Measurements from ENCODE around the gene GOLGA6B. TPM values are rescaled to one million over a fixed set of nuclear protein-coding genes. Genes with fewer than 3 reads are reported as not detected.

GOLGA6B gene
- total RNA-seq, 4 donors from 2014 or later: not detected

- in situ Hi-C loops (cut with MboI; ENCODE audit: low pct_ligation_motif_present in 1 of 4, low pct_unique_long_range_greater_than_20kb in 1 of 4, low sequenced_read_pairs in 3 of 4) (no loop called here), intact Hi-C loops (cut with DNase I; ENCODE audit: low total_unique reads) (no loop called here)
- H3K27ac ChIP-seq: no peak overlapping the region
- DNase-seq: no peak
- H3K9me3 ChIP-seq: no peaks in the 10 kb centered on the region
- H3K27me3 ChIP-seq: peaks cover 33% of the 10 kb centered on the region
- no peak for TF ChIP-seq EP300 (IDR thresholded peaks at IDR 0.05; ENCODE audit: low read depth)
- TF ChIP-seq POLR2A (IDR thresholded peaks at IDR 0.05): no peak
- no peak for TF ChIP-seq CTCF (IDR thresholded peaks at IDR 0.05)
- TF ChIP-seq POLR2AphosphoS5 (IDR thresholded peaks at IDR 0.05): no peak
- no peaks in the 10 kb centered on the region for H3K36me3 ChIP-seq
- 55 to 100% methylated on average over 2 to 3 of the region's 3 CpGs for WGBS, 2 donors (ENCODE audit: low coverage in 1 of 2)
- H3K4me1 ChIP-seq: peaks cover 3 to 9% (median 6%) of the 10 kb centered on the region in 4 donors
- no peak overlapping the region for H3K4me3 ChIP-seq
Measured at GRCh38 chr15:72680931-72681330, 26.4 kb downstream of the GOLGA6B start.

- DNase-seq: no peak
- H3K27me3 ChIP-seq: peaks cover 22% of the 10 kb centered on the region
- TF ChIP-seq POLR2AphosphoS5 (IDR thresholded peaks at IDR 0.05) (no peak), POLR2A (IDR thresholded peaks at IDR 0.05) (no peak), CTCF (IDR thresholded peaks at IDR 0.05) (no peak), EP300 (IDR thresholded peaks at IDR 0.05; ENCODE audit: low read depth) (no peak)
- 89 to 94% methylated on average over 3 of the region's 3 CpGs for WGBS, 2 donors (ENCODE audit: low coverage in 1 of 2)
- no peak overlapping the region for H3K4me3 ChIP-seq
- intact Hi-C loops (cut with DNase I; ENCODE audit: low total_unique reads): no loop called here
- H3K9me3 ChIP-seq: no peaks in the 10 kb centered on the region
- H3K4me1 ChIP-seq: peaks cover 3 to 21% (median 9%) of the 10 kb centered on the region in 4 donors
- H3K27ac ChIP-seq: no peak overlapping the region
- no peaks in the 10 kb centered on the region for H3K36me3 ChIP-seq
- in situ Hi-C loops (cut with MboI; ENCODE audit: low pct_ligation_motif_present in 1 of 4, low pct_unique_long_range_greater_than_20kb in 1 of 4, low sequenced_read_pairs in 3 of 4): no loop called here
Measured at GRCh38 chr15:72682772-72683171, 28.3 kb downstream of the GOLGA6B start.

- Histone ChIP-seq H3K4me1 (peaks cover 3 to 21% (median 9%) of the 10 kb centered on the region in 4 donors), H3K4me3 (peak overlapping the region; percentile 57 to 71 (median 60)), H3K27ac (peak overlapping the region; percentile 93 to 94 (median 94)), H3K9me3 (no peaks in the 10 kb centered on the region), H3K36me3 (no peaks in the 10 kb centered on the region), H3K27me3 (no peaks in the 10 kb centered on the region)
- whole genome bisulfite sequencing, 2 donors (ENCODE audit: low coverage in 1 of 2): 20 to 32% methylated on average over 11 to 23 of the region's 23 CpGs
- TF ChIP-seq POLR2A (IDR thresholded peaks at IDR 0.05) (no peak), CTCF (IDR thresholded peaks at IDR 0.05) (peak in 3 of 5 experiments; percentile 8 to 27 (median 20)), POLR2AphosphoS5 (IDR thresholded peaks at IDR 0.05) (no peak), EP300 (IDR thresholded peaks at IDR 0.05; ENCODE audit: low read depth) (no peak)
- DNase-seq: no peak
- in situ Hi-C loops (cut with MboI; ENCODE audit: low pct_ligation_motif_present in 1 of 4, low pct_unique_long_range_greater_than_20kb in 1 of 4, low sequenced_read_pairs in 3 of 4) (no loop called here), intact Hi-C loops (cut with DNase I; ENCODE audit: low total_unique reads) (no loop called here)
Measured at GRCh38 chr15:72685301-72685924, 30.9 kb downstream of the GOLGA6B start.

GRCh38 chr15:72685925-72686794, 31.7 kb downstream of the GOLGA6B start, which contains the start of the genes BBS4 and HIGD2B:
Gene BBS4 (plus strand): TSS chr15:72686207. CDS start chr15:72686228, 21 bp downstream.
Gene HIGD2B (minus strand): TSS chr15:72686182. CDS start chr15:72676374, 9,808 bp downstream.
- TF ChIP-seq CTCF (IDR thresholded peaks at IDR 0.05) (no peak), POLR2A (IDR thresholded peaks at IDR 0.05) (peak; percentile 79), POLR2AphosphoS5 (IDR thresholded peaks at IDR 0.05) (peak; percentile 83 to 87 (median 85))
- intact Hi-C loops (cut with DNase I; ENCODE audit: low total_unique reads): no loop called here
- DNase-seq: peak; percentile 92
- in situ Hi-C loops (cut with MboI; ENCODE audit: low pct_ligation_motif_present in 1 of 4, low pct_unique_long_range_greater_than_20kb in 1 of 4, low sequenced_read_pairs in 3 of 4): no loop called here
- Histone ChIP-seq H3K9me3 (no peaks in the 10 kb centered on the region), H3K4me3 (peak within 1 kb of the TSS; percentile 57 to 71 (median 60)), H3K36me3 (no peaks in the 10 kb centered on the region), H3K27me3 (no peaks in the 10 kb centered on the region), H3K4me1 (peaks cover 3 to 21% (median 9%) of the 10 kb centered on the region in 4 donors), H3K27ac (peak within 1 kb of the TSS; percentile 93 to 94 (median 94))
- 0% methylated on average over 2 to 40 of the region's 49 CpGs for WGBS, 2 donors (ENCODE audit: low coverage in 1 of 2)
